Medulla oblongata (tissue), 1 donor: Measurements from ENCODE around the gene ITSN2.
"Not testable (repeated sequence)": the region's sequence is repeated elsewhere in the genome, so short reads cannot be mapped to it uniquely, and the experiment has no call there.

ENCODE experiments used
- DNase-seq: peaks from one replicate; pipeline ENCODE4 v3.0.0-alpha.2; 2015; ENCODE audit errors: extremely low spot score

Gene ITSN2

DNA sequence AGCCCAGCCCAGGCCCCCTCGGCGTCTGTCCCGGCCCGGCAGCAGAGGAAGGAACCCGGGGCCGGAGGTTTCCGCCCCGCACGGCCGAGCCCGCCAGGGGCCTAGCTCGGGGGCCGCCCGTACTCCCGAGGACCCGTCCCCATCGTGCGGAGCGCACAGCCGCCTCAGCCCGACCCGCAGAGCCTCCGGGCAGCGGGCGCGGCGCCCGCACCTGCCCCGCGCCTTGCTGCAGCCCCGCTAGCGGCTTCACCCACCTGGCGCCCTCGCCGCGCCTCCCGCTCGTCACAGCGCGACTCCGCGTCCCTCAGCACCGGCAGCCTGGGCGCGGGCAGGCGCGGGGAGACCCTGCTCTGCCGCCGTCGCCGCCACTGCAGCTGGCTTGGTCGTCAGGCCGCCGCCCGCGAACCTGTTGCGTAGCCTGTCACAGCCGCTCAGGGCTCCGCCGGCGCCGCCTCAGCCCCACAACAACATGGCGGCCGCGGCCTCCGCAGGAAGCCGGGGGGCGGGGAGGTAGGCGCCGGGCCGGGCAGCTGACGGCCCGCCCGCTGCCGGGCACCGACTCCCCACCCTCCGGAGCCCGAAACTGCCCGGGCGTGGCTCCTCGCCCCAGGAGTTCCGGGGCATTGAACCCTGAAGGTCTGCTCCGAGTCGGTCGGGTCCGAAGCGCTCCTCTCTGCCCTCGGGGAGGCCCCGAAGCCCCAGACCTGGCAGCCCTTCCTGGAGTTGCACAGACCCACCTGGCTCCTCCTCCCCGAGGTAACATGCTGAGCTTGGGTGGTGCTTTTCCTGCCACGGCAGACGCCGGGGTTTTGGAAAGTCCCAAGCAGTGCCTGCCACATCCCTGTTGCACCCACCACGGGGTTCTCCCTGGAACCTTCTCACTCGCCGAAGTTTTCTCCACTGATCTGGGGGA, at the start of gene ITSN2:
ITSN2 (minus strand) TSS at position 487 of the 913 bp plus-strand sequence. CDS start 32,454 bp downstream, outside the sequence.
- DNase-seq, result peak; percentile 68

GRCh38 chr2:24409171-24409570, 48.8 kb upstream of the ITSN2 start:
- no peak for DNase-seq

DNA sequence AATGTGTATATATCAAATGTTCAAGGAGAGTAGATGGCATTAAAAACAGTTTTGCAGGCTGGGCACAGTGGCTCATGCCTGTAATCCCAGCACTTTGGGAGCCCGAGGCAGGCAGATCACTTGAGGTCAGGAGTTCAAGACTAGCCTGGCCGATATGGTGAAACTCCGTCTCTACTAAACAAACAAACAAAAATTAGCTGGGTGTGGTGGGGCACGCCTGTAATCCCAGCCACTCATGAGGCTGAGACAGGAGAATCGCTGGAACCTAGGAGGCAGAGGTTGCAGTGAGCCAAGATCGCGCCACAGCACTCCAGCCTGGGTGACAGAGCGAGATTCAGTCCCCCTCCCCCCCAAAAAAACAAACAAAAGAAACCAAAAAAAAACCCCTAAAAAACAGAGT, 48.4 kb upstream of the ITSN2 start:
- not testable (repeated sequence) for DNase-seq

DNA sequence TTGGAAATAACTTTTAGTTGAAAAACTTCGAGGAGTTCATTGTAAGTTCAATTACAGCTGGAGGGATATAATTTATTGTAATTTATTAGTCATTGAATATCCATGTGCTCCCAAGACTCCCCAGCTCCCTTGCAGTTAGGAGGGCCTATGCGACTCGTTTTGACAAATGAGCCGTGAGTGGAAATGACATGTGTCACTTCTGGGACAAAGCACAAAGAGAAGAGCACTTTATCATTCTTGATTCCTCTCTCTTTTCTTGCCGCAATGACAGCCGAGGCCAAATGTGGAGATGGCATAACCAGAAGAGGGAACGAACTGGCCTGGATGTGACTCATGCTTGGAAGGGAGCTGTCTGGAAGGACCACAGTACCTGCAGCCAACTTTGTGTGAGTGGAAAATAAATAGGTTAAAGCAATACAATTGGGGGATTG, 44.2 kb upstream of the ITSN2 start:
- no peak for DNase-seq

GRCh38 chr2:24403832-24404212, 43.5 kb upstream of the ITSN2 start:
- no peak for DNase-seq

DNA sequence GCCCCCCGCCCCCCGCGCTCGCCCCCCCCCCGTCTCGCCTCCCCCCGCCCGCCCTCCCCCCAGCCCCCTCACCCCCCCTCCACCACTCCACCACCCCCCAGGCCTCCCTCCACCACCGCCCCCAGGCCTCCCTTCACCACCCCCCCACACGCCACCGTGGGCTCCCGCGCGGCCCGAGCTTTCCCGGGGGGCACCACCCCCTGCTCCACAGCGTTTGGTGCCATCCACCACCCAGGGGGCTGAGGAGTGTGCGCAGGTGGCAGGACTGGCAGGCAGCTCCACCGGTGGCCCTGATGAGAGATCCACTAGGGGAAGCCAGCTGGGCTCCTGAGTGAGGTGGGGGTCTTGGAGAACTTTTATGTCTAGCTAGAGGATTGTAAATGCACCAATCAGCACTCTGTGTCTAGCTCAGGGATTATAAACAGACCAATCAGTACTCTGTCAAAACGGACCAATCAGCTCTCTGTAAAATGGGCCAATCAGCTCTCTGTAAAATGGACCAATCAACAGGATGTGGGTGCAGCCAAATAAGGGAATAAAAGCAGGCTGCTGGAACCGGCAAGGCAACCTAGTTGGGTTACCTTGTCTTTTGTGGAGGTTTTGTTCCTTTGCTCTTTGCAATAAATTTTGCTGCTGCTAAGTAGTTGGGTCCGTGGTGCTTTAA, 43.0 kb upstream of the ITSN2 start:
- DNase-seq, result no peak

- DNase-seq, result no peak
Observed at GRCh38 chr2:24402242-24403097, 42.1 kb upstream of the ITSN2 start.

DNA sequence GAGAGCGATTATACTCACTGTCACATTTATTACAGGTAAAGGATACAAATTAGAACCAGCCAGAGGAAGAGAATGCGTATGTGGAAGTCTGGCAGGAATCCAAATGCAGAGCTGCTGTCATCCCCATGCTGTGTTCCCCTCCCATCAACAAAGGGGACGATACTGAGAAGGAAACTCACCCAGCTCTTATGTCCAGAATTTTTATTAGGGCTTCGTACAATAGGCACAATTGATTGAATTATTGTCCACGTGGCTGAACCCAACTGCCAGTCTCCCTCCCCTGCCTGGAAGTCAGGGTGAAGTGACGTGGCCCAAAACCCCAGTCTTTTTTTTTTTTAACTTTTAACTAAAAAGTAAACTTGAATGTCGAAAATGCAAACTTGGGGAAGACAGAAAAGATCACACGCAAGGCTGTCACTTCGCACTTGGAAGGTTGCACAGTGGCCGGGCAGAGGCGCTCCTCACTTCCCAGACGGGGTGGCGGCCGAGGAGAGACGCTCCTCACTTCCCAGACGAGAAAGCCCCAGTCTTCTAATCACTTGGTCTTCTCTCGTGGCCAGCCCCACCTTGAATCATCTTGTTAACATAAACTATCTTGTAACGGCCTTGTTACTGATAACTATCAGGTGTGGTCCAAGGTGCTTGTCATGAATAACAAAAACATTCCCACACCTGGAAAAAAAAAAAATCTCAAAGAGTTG, 40.0 kb upstream of the ITSN2 start:
- DNase-seq, result no peak

DNA sequence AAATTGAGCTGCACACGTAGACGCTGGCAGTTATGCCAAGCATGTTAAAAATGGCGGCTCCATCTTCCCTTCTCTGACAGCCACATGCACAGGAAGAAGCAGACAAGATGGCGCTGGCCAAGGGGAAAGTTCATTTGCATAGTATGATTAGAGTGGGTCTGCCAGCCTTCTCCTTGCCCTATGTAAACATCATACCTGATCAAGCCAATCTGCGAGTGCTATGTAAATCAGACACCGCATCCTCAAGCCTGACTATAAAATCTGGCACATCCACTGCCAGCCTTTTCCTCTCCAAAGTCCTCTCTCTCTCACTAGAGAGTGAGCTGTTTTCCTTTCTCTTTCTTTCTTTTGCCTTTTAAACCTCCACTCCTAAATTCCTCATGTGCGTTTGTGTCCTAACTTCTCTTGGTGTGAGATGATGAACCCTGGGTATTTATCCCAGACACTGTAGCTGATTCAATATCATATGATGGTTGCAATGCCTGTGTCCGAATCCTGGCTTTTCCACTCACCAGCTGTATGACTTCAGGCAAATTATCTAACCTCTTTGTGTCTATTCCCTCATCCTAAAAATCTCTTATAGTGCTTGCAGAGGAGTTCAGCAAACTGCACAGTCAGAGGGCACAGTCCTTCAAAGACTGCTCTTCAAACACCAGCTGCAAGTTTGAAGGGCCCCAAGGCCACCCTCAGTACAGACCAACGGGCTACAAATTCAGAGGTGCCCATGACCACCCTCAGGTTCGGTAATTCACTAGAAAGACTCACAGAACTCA, 39.3 kb upstream of the ITSN2 start:
- DNase-seq, result no peak

GRCh38 chr2:24394998-24395397, 34.7 kb upstream of the ITSN2 start:
- no peak for DNase-seq

DNA sequence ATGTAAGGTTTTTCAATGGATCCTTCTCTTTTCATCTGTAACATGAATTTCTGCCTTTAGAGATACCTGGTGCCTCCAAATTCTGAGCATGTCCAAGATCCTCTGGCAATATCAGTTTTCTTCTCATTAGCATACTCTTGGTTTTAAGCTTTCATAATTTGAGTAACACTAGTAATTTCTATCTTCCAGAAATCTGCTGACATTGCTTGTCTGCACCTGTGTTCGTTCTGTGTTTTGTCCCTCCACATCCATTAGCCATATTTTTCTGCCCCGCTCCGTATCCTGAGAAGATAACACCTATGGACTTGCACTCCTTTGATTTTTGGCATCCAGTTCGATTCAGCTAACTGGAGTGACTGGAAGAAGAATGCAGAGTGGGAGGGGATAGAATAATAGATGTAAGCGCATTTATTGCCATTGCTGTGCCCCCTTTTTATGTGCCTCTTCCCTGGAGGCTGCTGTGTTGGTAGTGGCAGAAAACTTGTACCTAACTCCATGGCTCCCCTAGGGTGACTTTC, 32.3 kb upstream of the ITSN2 start:
- no peak for DNase-seq

- no peak for DNase-seq
Observed at GRCh38 chr2:24385366-24385765, 25.0 kb upstream of the ITSN2 start.

- DNase-seq, result peak; percentile 85
Observed at GRCh38 chr2:24382363-24383073, 22.2 kb upstream of the ITSN2 start.

DNA sequence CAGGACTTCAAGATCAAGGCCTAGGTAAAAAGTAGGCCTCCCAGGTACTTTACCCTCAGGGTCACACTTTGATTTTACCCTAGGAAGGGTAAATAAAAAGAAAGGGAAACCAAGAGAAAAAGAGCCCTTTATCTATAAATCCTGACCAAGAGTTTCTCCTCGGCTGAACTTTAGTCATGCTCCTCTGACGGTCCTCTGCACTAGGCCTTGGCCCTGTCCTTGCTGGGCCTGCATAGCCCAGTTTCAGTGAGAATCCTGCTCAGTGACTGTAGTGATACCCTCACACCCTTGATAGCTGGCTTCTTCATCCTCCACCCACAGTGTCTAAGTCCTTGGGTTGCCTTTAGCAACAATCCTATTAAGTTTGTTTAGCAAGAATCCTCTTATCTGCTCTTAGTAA, 20.5 kb upstream of the ITSN2 start:
- DNase-seq, result no peak

- no peak for DNase-seq
Observed at GRCh38 chr2:24375349-24376087, 15.2 kb upstream of the ITSN2 start.

DNA sequence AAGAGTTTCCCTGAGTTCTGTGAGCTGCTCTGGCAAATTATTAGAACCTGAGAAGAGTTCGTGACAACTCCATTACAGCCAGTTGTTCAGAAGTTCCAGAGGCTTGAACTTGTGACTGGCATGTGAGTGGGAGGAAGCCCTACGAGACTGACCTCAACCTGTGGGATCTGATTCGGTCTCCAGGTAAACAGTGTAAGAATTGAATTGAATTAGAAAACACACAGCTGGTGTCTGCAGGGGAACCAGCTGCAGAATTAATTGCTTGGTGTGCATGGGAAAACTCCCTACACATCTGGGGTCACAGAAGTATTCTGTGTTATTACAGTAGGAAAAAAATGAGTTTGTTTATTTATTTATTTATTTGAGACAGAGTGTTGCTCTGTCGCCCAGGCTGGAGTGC, 14.0 kb upstream of the ITSN2 start:
- DNase-seq, result no peak

DNA sequence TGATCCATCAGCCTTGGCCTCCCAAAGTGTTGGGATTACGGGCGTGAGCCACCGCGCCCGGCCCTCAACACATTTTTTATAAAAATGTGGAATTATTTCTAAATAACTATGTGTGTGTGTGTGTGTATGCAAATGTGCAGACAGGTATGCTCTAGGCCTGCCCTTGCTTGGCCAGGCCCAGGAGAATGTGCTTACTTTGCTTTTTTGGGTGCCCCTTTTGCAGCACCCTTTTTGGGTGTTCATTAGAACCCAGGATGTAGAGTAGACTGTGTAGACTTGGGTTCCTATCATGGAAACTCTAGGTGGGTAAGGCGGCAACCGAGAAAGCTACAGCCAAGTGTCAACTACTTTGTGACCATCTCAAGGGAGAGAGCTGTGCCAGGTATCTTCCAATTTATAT, 11.7 kb upstream of the ITSN2 start:
- no peak for DNase-seq

DNA sequence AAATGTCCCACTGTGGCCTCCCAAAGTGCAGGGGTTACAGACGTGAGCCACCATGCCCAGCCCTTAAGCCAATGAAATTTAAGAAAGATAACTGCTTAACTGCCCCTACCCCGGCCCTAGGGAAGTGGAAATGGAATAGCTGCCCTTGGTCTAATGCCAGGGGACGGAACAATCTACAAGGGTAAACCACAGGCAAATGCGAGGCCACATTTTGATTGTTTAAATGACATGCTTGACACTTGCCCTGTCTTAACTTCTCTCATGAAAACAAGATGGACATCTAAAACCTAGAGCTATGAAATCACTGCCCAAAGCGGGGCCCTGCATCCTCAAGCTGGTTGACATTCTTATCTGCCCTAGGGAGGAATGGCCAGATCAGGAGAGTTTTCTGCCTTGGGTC, 5.5 kb upstream of the ITSN2 start:
- DNase-seq, result no peak

DNA sequence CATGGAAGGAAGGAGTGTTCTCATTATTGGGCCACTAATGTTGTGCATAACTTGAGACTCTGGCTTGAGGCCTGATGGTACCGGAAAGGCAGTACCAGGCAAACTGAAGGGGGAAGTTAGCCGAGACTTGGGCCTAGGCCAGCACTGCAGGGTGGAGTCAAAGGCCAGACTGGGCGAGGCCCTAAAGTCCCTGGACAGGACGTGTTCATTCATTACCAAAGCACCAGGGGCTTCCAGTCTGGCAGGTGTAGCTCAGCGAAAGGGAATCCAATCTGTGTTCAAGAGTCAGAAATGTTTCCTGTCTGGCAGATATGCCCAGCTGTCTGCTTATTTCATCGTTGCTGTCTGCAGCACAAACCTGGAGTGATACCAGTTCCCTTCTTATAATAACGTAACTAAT, 4.7 kb upstream of the ITSN2 start:
- peak; percentile 76 for DNase-seq
